MG63 (cell line): ENCODE measurements around the gene MRPL30. TPM values are rescaled to one million over a fixed set of nuclear protein-coding genes. Genes with fewer than 3 reads are reported as not detected.
A peak's percentile ranks its signal among the peaks of the same experiment; 100 is the strongest.
"Not testable (repeated sequence)": the region's sequence is repeated elsewhere in the genome, so short reads cannot be mapped to it uniquely, and the experiment has no call there.

Source experiments
- DNase-seq: peaks from one replicate; pipeline ENCODE4 v3.0.0-alpha.2; 2020
- H3K27me3 ChIP-seq: fragments of 250-450 bp; sonication (Bioruptor Pico); 2 replicates; pipeline ENCODE4 v1.5.1; 2020; ENCODE audit warnings: mild to moderate bottlenecking, moderate library complexity
- H3K36me3 ChIP-seq: fragments of 250-450 bp; sonication (Bioruptor Pico); 2 replicates; pipeline ENCODE4 v1.5.1; 2020; ENCODE audit warnings: mild to moderate bottlenecking, moderate library complexity
- H3K4me3 ChIP-seq: fragments of 250-450 bp; sonication (Bioruptor Pico); 2 replicates; pipeline ENCODE4 v1.5.1; 2020; ENCODE audit warnings: mild to moderate bottlenecking, moderate library complexity
- H3K9me3 ChIP-seq: fragments of 250-450 bp; sonication (Bioruptor Pico); 2 replicates; pipeline ENCODE4 v1.5.1; 2020; ENCODE audit warnings: mild to moderate bottlenecking, moderate library complexity
- total RNA-seq: library from RNA; depleted of rRNA; stranded (reverse); fragments of >200 nt; shearing (Covaris generic); gene quantifications from 2 replicates; pipeline ENCODE4 v1.2.3, GENCODE V29; 2014; ENCODE audit warnings: low replicate concordance

The MRPL30 gene
- total RNA-seq, 1 experiment from 2014 or later: 50.3 TPM

DNA sequence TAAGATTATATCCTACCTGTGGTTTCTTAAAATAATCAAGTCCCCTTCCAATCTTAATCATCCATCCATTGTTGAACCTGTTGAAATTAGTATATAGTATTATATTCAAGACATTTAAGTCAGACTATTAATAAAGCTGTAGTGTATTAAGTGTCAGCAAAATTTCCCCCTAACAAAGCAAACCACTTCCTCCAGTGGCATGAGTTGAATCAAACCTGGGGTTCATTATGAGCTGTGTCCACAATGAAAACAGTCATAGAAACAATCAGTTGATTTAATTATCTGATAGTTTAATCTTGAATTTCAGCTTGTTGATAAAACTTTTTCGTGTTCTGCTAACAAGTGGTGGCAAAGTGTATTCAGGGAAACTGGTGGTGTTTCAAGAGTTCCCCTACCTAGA lies 11.4 kb upstream of the MRPL30 start:
- peaks cover 39% of the 10 kb centered on the region for H3K36me3 ChIP-seq
- H3K4me3 ChIP-seq: no peak overlapping the region
- no peaks in the 10 kb centered on the region for H3K27me3 ChIP-seq
- no peak for DNase-seq
- no peaks in the 10 kb centered on the region for H3K9me3 ChIP-seq

DNA sequence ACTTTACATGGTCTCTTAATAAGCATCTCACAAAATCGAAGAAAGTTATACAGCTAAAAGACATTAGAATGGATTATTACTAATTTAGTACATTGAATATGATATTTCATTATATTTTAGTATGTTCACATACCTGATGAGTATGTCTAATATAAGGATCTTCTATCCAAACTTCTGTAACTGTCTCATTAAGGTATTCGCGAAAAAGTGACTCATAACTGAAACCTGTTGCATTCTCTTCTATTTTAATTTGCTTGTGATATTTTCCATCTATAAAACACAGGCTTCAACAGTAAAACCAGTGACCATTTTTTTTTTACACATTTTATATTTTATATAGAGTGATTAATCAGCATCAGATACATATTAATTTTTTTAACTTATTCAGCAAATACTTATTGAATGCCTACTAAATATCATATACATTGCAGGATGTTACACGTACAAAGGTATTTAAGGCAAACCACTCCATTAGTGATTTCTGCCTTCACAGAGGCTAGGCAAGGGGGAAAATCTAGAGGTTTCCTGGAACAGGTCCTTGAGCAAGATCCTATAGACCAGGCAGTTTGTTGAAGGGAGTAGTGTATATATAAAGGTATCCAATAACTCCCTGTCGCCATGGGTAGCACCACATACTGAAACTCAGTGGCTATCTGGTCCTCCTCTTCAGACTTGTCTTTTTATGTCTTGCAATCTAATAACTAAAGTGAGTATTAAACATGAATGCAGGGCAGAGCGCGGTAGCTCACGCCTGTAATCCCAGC lies 9.4 kb upstream of the MRPL30 start:
- no peaks in the 10 kb centered on the region for H3K27me3 ChIP-seq
- DNase-seq: no peak
- peaks cover 39% of the 10 kb centered on the region for H3K36me3 ChIP-seq
- H3K9me3 ChIP-seq: no peaks in the 10 kb centered on the region
- H3K4me3 ChIP-seq: no peak overlapping the region

GRCh38 chr2:99181624-99182000 lies 628 bp downstream of the MRPL30 start:
- peaks cover 6% of the 10 kb centered on the region for H3K36me3 ChIP-seq
- H3K27me3 ChIP-seq: no peaks in the 10 kb centered on the region
- no peaks in the 10 kb centered on the region for H3K9me3 ChIP-seq
- no peak for DNase-seq
- H3K4me3 ChIP-seq: peak overlapping the region; percentile 72

GRCh38 chr2:99183025-99183424 lies 2.0 kb downstream of the MRPL30 start:
- no peak overlapping the region for H3K4me3 ChIP-seq
- no peak for DNase-seq
- peaks cover 15% of the 10 kb centered on the region for H3K36me3 ChIP-seq
- no peaks in the 10 kb centered on the region for H3K27me3 ChIP-seq
- H3K9me3 ChIP-seq: no peaks in the 10 kb centered on the region

- DNase-seq: no peak
- H3K9me3 ChIP-seq: no peaks in the 10 kb centered on the region; the same call in 1 of the 2 replicates
- no peak overlapping the region for H3K4me3 ChIP-seq
- peaks cover 28% of the 10 kb centered on the region for H3K36me3 ChIP-seq
- no peaks in the 10 kb centered on the region for H3K27me3 ChIP-seq
Observed at GRCh38 chr2:99184811-99185210, 3.8 kb downstream of the MRPL30 start.

GRCh38 chr2:99187011-99187410 lies 6.0 kb downstream of the MRPL30 start:
- Histone ChIP-seq H3K27me3 (no peaks in the 10 kb centered on the region), H3K9me3 (peaks cover 2% of the 10 kb centered on the region; the same call in 1 of the 2 replicates), H3K4me3 (no peak overlapping the region), H3K36me3 (peaks cover 46% of the 10 kb centered on the region)
- DNase-seq: no peak

DNA sequence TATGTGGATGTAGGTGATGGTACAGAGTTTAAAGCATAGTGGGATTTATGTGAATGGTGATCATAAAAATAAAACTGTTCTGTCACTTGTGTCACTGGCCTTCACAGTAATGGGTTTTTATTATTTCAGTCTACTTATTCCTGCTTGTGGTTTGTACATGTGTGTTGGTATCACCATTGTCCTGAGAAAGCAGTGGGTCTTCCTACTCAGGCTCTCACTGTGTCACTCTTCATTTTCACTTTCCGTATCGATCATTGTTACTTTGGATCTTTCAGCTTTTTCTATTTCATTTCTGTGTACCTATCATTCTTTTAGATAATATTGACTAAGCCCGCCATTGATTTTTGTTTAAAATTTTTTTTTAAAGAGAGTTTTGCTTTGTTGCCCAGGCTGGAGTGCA lies 7.4 kb downstream of the MRPL30 start:
- Histone ChIP-seq H3K4me3 (no peak overlapping the region), H3K9me3 (peaks cover 2% of the 10 kb centered on the region; the same call in 1 of the 2 replicates), H3K36me3 (peaks cover 60% of the 10 kb centered on the region), H3K27me3 (no peaks in the 10 kb centered on the region)
- DNase-seq: no peak

DNA sequence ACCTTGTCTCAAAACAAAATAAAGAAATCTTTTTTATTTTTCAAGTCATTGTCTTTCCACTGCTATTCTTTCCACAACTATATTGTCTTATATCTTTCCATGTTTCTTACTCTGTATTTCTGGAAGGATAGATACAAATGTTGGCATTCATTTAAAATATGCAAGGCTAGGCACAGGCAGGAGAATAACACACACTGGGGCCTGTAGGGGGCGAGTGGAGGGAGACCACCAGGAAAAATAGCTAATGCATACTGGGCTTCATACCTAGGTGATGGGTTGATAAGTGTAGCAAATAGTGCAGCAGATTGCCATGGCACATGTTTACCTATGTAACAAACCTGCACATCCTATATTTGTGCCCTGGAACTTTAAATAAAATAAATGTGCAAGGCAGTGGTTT lies 9.6 kb downstream of the MRPL30 start:
- H3K4me3 ChIP-seq: no peak overlapping the region
- H3K27me3 ChIP-seq: no peaks in the 10 kb centered on the region
- H3K9me3 ChIP-seq: peaks cover 2% of the 10 kb centered on the region; the same call in 1 of the 2 replicates
- DNase-seq: no peak
- H3K36me3 ChIP-seq: peaks cover 77% of the 10 kb centered on the region

- H3K4me3 ChIP-seq, DNase-seq, H3K27me3 ChIP-seq, H3K9me3 ChIP-seq: not testable (repeated sequence)
- H3K36me3 ChIP-seq: peaks cover 77% of the 10 kb centered on the region
Observed at GRCh38 chr2:99192364-99192763, 11.4 kb downstream of the MRPL30 start.

DNA sequence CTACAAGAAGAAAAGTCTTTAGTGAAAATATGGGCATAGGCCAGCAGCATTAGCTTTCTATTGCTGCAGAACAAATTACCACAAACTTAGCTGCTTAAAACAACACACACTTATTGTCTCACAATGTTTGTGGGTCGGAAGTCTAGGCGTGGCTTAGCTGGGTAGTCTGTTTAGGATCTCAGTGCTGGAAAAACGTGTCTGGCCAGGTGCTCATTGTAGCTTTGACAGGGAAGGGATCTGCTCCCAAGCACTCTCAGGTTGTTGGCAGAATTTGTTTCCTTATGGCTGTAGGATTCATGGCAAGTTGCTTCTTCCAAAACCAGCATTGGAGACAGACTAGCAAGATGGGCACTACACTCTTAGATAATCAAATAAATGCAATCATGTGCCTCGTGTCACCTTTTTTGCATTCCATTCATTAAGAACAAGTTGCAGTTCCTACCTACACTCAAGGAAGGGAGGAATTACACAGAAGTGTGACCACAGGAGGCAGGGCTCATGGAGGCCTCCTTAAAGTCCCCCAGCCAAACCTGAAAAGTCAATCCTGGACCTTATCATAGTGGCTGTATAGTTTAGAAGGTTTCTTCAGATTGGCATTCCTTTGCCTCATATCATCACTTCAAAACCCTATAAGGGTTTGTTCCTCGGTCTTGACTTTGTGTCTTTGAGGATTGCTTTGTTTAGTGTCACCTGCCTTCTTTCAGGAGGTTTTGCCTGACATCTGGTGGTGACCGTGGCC lies 17.3 kb downstream of the MRPL30 start:
- Histone ChIP-seq H3K36me3 (peaks cover 29% of the 10 kb centered on the region), H3K27me3 (no peaks in the 10 kb centered on the region), H3K9me3 (no peaks in the 10 kb centered on the region), H3K4me3 (no peak overlapping the region)
- DNase-seq: no peak

DNA sequence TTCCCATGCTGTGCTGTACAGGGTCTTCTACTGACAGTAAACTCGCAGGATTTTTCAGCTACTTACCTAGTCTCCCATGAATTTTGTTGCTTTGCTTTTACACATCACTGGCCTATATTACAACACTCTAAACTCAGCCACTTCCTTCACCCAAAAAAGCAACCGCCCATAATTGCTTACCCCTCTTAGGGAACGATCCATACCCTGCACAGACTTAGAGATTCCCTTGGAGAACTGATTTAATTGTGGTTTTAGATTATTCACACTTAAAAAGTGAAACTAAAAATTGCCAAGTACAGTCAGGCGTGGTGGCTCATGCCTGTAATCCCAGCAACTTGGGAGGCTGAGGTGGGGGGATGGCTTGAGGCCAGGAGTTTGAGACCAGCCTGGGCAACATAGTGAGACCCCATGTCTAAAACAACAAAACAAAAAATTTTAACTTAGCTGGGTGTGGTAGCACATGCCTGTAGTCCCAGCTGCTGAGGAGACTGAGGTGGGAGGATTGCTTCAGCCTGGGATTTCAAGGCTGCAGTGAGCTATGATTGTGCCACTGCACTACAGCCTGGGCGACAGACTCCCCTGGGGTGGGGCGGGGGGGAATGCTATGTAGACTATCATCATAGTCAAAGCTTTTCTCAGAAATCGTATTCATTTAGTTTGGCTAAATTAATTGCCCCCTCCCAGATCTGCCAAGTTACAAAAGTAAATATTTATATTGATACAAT lies 19.3 kb downstream of the MRPL30 start:
- Histone ChIP-seq H3K9me3 (no peaks in the 10 kb centered on the region), H3K36me3 (peaks cover 14% of the 10 kb centered on the region), H3K4me3 (no peak overlapping the region), H3K27me3 (no peaks in the 10 kb centered on the region)
- no peak for DNase-seq

- Histone ChIP-seq H3K4me3 (no peak overlapping the region), H3K36me3 (no peaks in the 10 kb centered on the region), H3K9me3 (no peaks in the 10 kb centered on the region), H3K27me3 (no peaks in the 10 kb centered on the region)
- no peak for DNase-seq
Observed at GRCh38 chr2:99201959-99202678, 21.1 kb downstream of the MRPL30 start.

- DNase-seq: no peak
Observed at GRCh38 chr2:99205491-99205890, 24.5 kb downstream of the MRPL30 start.

DNA sequence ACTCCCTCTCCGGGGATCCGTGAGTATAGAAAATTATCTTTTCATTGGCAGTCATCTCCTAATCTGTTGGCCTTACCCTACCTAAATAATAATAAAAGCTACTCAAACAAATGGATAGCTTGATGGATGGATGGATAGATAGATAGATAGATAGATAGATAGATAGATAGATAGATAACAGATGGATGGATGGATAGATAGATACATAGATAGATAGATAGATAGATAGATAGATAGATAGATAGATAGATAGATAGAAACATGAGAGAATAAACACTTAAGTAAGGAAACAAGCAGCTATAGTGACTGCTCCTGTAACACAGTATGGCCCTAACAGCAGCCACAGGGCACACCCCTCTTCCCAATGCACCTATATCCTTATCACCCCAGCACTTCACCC lies 35.1 kb downstream of the MRPL30 start:
- Histone ChIP-seq H3K36me3 (no peaks in the 10 kb centered on the region), H3K9me3 (no peaks in the 10 kb centered on the region), H3K4me3 (no peak overlapping the region), H3K27me3 (no peaks in the 10 kb centered on the region)
- no peak for DNase-seq

More at GRCh38 chr2:99205491-99205890, 24.5 kb downstream of the MRPL30 start:
- H3K27me3 ChIP-seq: no peaks in the 10 kb centered on the region
- peaks cover 2% of the 10 kb centered on the region; the same call in 1 of the 2 replicates for H3K9me3 ChIP-seq
- H3K36me3 ChIP-seq: peaks cover 6% of the 10 kb centered on the region; the same call in 1 of the 2 replicates
- no peak overlapping the region for H3K4me3 ChIP-seq

DNA sequence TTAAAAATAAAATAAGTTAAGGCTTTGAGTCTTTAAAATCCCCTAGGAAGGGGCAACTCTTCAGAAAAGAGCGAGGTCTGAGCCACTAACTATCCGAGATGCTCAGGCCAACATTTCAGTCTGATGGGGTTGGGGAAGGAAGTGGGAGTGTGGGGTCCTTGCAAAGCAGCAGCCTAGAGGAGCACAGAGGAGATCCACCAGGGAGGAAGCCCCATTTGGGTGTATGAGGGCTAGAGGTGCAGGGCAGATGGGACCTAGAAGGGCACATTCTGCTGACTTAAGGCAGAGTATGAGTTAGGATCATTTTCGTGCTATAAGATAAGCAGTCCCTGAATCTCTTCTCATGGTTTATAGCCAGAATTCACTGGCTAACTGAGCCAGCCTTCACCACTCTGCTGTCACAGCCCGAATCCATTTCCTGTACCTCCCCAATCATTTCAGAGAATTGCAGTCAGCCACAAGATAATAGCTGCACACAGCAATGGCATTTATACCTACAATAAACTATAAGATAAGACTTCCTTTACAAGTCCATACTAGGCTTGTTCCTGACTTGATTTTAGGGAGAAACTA lies 37.0 kb downstream of the MRPL30 start:
- Histone ChIP-seq H3K36me3 (no peaks in the 10 kb centered on the region), H3K9me3 (no peaks in the 10 kb centered on the region), H3K4me3 (no peak overlapping the region), H3K27me3 (no peaks in the 10 kb centered on the region)
- DNase-seq: no peak

DNA sequence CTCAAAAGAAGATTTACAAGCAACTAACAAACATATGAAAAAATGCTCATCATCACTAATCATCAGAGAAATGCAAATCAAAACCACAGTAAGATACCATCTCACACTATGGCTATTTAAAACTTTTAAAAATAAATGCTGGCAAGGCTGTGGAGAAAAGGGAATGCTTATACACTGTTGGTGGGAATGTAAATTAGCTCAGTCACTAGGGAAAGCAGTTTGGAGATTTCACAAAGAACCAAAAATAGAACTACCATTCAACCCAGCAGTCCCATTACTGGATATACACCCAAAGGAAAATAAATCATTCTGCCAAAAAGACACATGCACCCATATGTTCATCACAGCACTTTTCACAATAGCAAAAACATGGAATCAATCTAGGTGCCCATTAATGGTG lies 52.2 kb downstream of the MRPL30 start:
- not testable (repeated sequence) for H3K36me3 ChIP-seq, DNase-seq

More for the DNA sequence above, 52.2 kb downstream of the MRPL30 start:
- not testable (repeated sequence) for H3K27me3 ChIP-seq, H3K4me3 ChIP-seq
- peaks cover 11% of the 10 kb centered on the region for H3K9me3 ChIP-seq
